OCI-LY3 (cell line): ENCODE measurements around the gene IL7R.

ENCODE experiments used
- CTCF ChIP-seq: fragments of 200-600, 300-600 bp; sonication (generic); IDR thresholded peaks from 2 replicates; pipeline ENCODE4 v1.5.1; 2014; ENCODE audit warnings: antibody characterized with exemption, low read length, low read depth
- EZH2phosphoT487 ChIP-seq: fragments of 200-600 bp; shearing (Covaris generic); IDR thresholded peaks from 2 replicates; pipeline ENCODE4 v1.6.1; 2018; ENCODE audit warnings: antibody characterized with exemption, mixed run types, low read depth

GRCh38 chr5:35924950-35925722 lies 68.4 kb downstream of the IL7R start:
- no peak for TF ChIP-seq CTCF
- TF ChIP-seq EZH2phosphoT487 = no peak
